GM12878 (cell line): ENCODE measurements around the gene SMIM13. TPM values are rescaled to one million over a fixed set of nuclear protein-coding genes. Genes with fewer than 3 reads are reported as not detected.
"Not testable (repeated sequence)": the region's sequence is repeated elsewhere in the genome, so short reads cannot be mapped to it uniquely, and the experiment has no call there.

ENCODE experiments used
- ATAC-seq: fragments of 200-7000 bp; cut with Tn5 transposase; 3 replicates; pipeline ENCODE4 v1.9.1; 2020; ENCODE audit warnings: mild to moderate bottlenecking, moderate library complexity
- BruUV-seq: library from RNA; stranded (reverse); fragments of 400-500 nt; replicated peaks from 2 replicates; lab custom pipeline; 2021; lab: Mats Ljungman, UMichigan
- CTCF ChIA-PET: fragments of 300-600 bp; sonication (Branson Sonifier 250); formaldehyde crosslinking; extraction: SDS; loops from one replicate; lab custom pipeline; 2021; ENCODE audit warnings: inconsistent platforms; lab: Yijun Ruan, JAX
- POLR2A ChIA-PET: fragments of 350-600 bp; formaldehyde crosslinking; extraction: SDS; loops from one replicate; lab custom pipeline; 2021; ENCODE audit warnings: inconsistent platforms; lab: Charles Lee
- RAD21 ChIA-PET: fragments of 300-600 bp; sonication (Branson Sonifier 250); formaldehyde crosslinking; loops from one replicate; lab custom pipeline; 2023; ENCODE audit warnings: antibody characterized with exemption; ENCODE audit not compliant: unreplicated experiment; lab: Charles Lee
- SMC1A ChIA-PET: fragments of 300-600 bp; sonication (Branson Sonifier 250); formaldehyde crosslinking; loops from one replicate; lab custom pipeline; 2023; ENCODE audit not compliant: unreplicated experiment, uncharacterized antibody; lab: Charles Lee
- DNase-seq: peaks from one replicate; pipeline ENCODE4 v3.0.0-alpha.2; 2011; ENCODE audit warnings: low read depth, low spot score
- FAIRE-seq: peaks from 3 replicates; lab custom pipeline; 2011; peaks lifted over from hg19 to GRCh38; lab: Jason Lieb, UNC
- H2AFZ ChIP-seq: 2 replicates; pipeline ENCODE4 v1.6.0; 2011; ENCODE audit warnings: low read depth, low read length, control low read depth; ENCODE audit not compliant: control insufficient read depth
- H3K27ac ChIP-seq: 2 replicates; pipeline ENCODE4 v1.5.1; 2011; ENCODE audit warnings: control low read depth; ENCODE audit not compliant: control insufficient read depth, insufficient read depth
- H3K27me3 ChIP-seq, 2 experiments: replicated peaks in 1 of 2; 2 replicates each; pipeline versions ENCODE4 v1.6.0 to v1.6.1; 2011; ENCODE audit warnings: low read length in 1 of 2; ENCODE audit not compliant: control insufficient read depth in 2 of 2, insufficient read depth in 2 of 2
- H3K36me3 ChIP-seq, 2 experiments: 2 replicates each; pipeline ENCODE4 v1.5.1; 2011; ENCODE audit warnings: low read length in 1 of 2; ENCODE audit not compliant: control insufficient read depth in 2 of 2, insufficient read depth in 2 of 2
- H3K4me1 ChIP-seq: 2 replicates; pipeline ENCODE4 v1.6.1; 2011; ENCODE audit warnings: mild to moderate bottlenecking, low read length, moderate library complexity, mixed read lengths; ENCODE audit not compliant: control insufficient read depth, insufficient read depth
- H3K4me2 ChIP-seq: 2 replicates; pipeline ENCODE4 v1.6.0; 2011; ENCODE audit warnings: control low read depth; ENCODE audit not compliant: control insufficient read depth, insufficient read depth
- H3K4me3 ChIP-seq: fragments of 200-600 bp; sonication (generic); 2 replicates; pipeline ENCODE4 v1.5.1; 2016
- H3K79me2 ChIP-seq: 2 replicates; pipeline ENCODE4 v1.6.0; 2011; ENCODE audit warnings: low read length; ENCODE audit not compliant: control insufficient read depth, insufficient read depth
- H3K9ac ChIP-seq: 2 replicates; pipeline ENCODE4 v1.8.0; 2011; ENCODE audit warnings: low read length, control low read depth, mixed read lengths; ENCODE audit not compliant: control insufficient read depth, insufficient read depth
- H3K9me3 ChIP-seq: replicated peaks from 3 replicates; pipeline ENCODE4 v1.5.1; 2011; ENCODE audit warnings: mild to moderate bottlenecking, low read length; ENCODE audit not compliant: control insufficient read depth, insufficient read depth
- H4K20me1 ChIP-seq: 2 replicates; pipeline ENCODE4 v1.6.0; 2011; ENCODE audit not compliant: control insufficient read depth, insufficient read depth
- IKZF1 ChIP-seq: fragments of 450-650 bp; conservative IDR thresholded peaks from 2 replicates; pipeline ENCODE4 v1.6.1; 2017; ENCODE audit warnings: antibody characterized with exemption, mild to moderate bottlenecking
- IKZF2 ChIP-seq, 2 experiments: fragments of 450-650 bp; IDR thresholded peaks; 2 replicates each; pipeline ENCODE4 v1.6.1; 2017; ENCODE audit warnings: mild to moderate bottlenecking in 2 of 2, moderate library complexity in 2 of 2
- NFIC ChIP-seq: IDR thresholded peaks from 2 replicates; pipeline ENCODE4 v1.6.1; 2012; ENCODE audit warnings: low read depth, mild to moderate bottlenecking, inconsistent platforms, low read length, moderate library complexity
- WGBS: methylation state at CpG from one replicate; pipeline ENCODE4 v1.1.6; 2016; ENCODE audit warnings: low lambda C conversion rate; ENCODE audit not compliant: insufficient replicate concordance, insufficient coverage; ENCODE audit errors: missing lambda C conversion rate; 5-methylcytosine and 5-hydroxymethylcytosine counted together
- in situ Hi-C: fragments of 300-500 bp; cut with MboI; formaldehyde crosslinking; loops from 9 replicates; pipeline ENCODE4 v1.14.3; 2018; ENCODE audit warnings: mixed read lengths
- intact Hi-C: fragments of 100-400 bp; cut with micrococcal nuclease; formaldehyde crosslinking; loops from one replicate; pipeline ENCODE4 v1.14.2; 2022; ENCODE audit not compliant: unreplicated experiment
- polyA plus RNA-seq, 11 experiments: library from polyadenylated mRNA; depleted of rRNA in 4 of 11; unstranded in 6 of 11; stranded (reverse) in 5 of 11; fragments of >200 nt; fragmentation: Nextera tagmentation in 4 of 11; fragmentation: Illumina TruSeq in 1 of 11; extraction: Ambion mirVana in 4 of 11; extraction: Trizol in 1 of 11; gene quantifications; 1 replicate in 1 of 11; 2 replicates in 10 of 11; pipeline versions ENCODE4 v1.2.1 to v1.2.3, GENCODE V29; 2011 to 2016; ENCODE audit warnings: inconsistent platforms in 2 of 11, missing spikeins in 2 of 11, low read depth in 1 of 11
- total RNA-seq, 4 experiments: library from RNA; depleted of rRNA in 3 of 4; stranded (reverse); fragments of >200 nt in 3 of 4; fragmentation: Illumina TruSeq in 1 of 4; extraction: Trizol in 1 of 4; gene quantifications; 2 replicates each; pipeline versions ENCODE4 v1.2.1 to v1.2.3, GENCODE V29; 2013 to 2021
- TF ChIP-seq, protein P1 (sequence below): fragments of 450-650 bp; IDR thresholded peaks from 2 replicates; pipeline ENCODE4 v1.6.1; 2016; ENCODE audit warnings: mild to moderate bottlenecking

Gene SMIM13
- total and polyA plus RNA-seq, 10 of the 15 experiments (the other 5 are each of a cell fraction or from before 2014, with no cell fraction given) = 2.0 to 8.5 (median 4.7) TPM

DNA sequence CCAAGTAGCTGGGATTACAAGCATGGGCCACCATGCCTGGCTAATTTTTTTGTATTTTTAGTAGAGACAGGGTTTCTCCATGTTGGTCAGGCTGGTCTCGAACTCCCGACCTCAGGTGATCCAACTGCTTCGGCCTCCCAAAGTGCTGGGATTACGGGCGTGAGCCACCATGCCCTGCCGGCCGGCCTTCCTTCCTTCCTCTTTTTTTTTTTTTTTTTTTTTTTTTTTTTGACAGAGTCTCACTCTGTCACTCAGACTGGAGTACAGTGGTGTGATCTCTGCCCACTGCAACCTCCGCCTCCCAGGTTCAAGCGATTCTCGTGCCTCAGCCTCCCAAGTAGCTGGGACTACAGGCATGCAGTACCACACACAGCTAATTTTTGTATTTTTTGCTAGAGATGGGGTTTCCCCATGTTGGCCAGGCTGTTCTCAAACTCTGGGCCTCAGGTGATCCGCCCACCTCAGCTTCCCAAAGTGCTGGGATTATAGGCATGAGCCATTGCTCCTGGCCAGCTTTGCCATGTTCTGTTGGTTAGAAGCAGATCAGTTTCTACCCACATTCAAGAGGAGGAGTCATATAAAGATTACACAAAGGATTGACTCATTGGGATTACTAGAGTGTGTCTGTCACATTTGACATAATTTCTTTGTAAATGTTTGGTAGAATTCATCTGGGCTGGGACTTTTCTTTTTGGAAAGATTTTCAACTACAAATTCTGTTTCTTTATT, 22.3 kb downstream of the SMIM13 start:
- H3K36me3 ChIP-seq = not testable (repeated sequence)
- H3K79me2 ChIP-seq = peaks cover 20% of the 10 kb centered on the region
- TF ChIP-seq, protein P1, sequence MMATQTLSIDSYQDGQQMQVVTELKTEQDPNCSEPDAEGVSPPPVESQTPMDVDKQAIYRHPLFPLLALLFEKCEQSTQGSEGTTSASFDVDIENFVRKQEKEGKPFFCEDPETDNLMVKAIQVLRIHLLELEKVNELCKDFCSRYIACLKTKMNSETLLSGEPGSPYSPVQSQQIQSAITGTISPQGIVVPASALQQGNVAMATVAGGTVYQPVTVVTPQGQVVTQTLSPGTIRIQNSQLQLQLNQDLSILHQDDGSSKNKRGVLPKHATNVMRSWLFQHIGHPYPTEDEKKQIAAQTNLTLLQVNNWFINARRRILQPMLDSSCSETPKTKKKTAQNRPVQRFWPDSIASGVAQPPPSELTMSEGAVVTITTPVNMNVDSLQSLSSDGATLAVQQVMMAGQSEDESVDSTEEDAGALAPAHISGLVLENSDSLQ = peak; percentile 55
- peak; percentile 20; the same call in 1 of the 2 replicates for TF ChIP-seq NFIC
- TF ChIP-seq IKZF2 (IDR thresholded peaks at IDR 0.05) = peak in 1 of 2 experiments; percentile 47; a peak in 1 of 4 replicates
- peak; percentile 45; the same call in 1 of the 2 replicates for TF ChIP-seq IKZF1
- TF ChIP-seq, all 136 proteins: peak for 4; not testable (repeated sequence) for 132
- H3K4me2 ChIP-seq, in situ Hi-C loops, DNase-seq, H2AFZ ChIP-seq, H3K9me3 ChIP-seq, H3K27me3 ChIP-seq, intact Hi-C loops, H3K9ac ChIP-seq, H3K4me1 ChIP-seq, BruUV-seq, H3K4me3 ChIP-seq, H3K27ac ChIP-seq, H4K20me1 ChIP-seq: not testable (repeated sequence)
- ChIA-PET CTCF (interaction anchor here (0.9 to 1.0 kb wide), 2 partner anchors 21 to 382 kb away, joined by 3 read pairs; no protein-coding TSS in a partner anchor), POLR2A (interaction anchor here (0.6 to 0.7 kb wide), 2 partner anchors 14 to 24 kb away, joined by 3 to 8 read pairs; no protein-coding TSS in a partner anchor), RAD21 (interaction anchor here (0.6 to 1.1 kb wide), 4 partner anchors 9 to 444 kb away, joined by 3 read pairs; no protein-coding TSS in a partner anchor), SMC1A (interaction anchor here (1.6 to 1.9 kb wide), 3 partner anchors 10 to 12 kb away, joined by 3 to 6 read pairs (median 3); no protein-coding TSS in a partner anchor)
- WGBS = 96% methylated on average over 10 of the region's 11 CpGs
- peak; percentile 31 for FAIRE-seq
- peak; percentile 90 for ATAC-seq
